Endodermal cell (in vitro differentiated cells): Measurements from ENCODE around the gene KCNK3. TPM values are rescaled to one million over a fixed set of nuclear protein-coding genes. Genes with fewer than 3 reads are reported as not detected.
A peak's percentile ranks its signal among the peaks of the same experiment; 100 is the strongest.

Experiments used
- DNase-seq: peaks from one replicate; pipeline ENCODE4 v3.0.0-alpha.2; 2017
- H3K27ac ChIP-seq: 2 replicates; pipeline ENCODE4 v1.5.1; 2013; ENCODE audit warnings: mild to moderate bottlenecking, low read depth, low read length, moderate library complexity
- H3K27me3 ChIP-seq: 2 replicates; pipeline ENCODE4 v1.6.1; 2013; ENCODE audit warnings: mild to moderate bottlenecking, low read length, moderate library complexity; ENCODE audit not compliant: insufficient read depth, control insufficient read depth, poor library complexity, severe bottlenecking
- H3K36me3 ChIP-seq: 2 replicates; pipeline ENCODE4 v1.7.0; 2013; ENCODE audit warnings: mild to moderate bottlenecking, low read length, moderate library complexity; ENCODE audit not compliant: control insufficient read depth, insufficient read depth
- H3K4me1 ChIP-seq: one replicate; pipeline ENCODE4 v1.7.0; 2013; ENCODE audit warnings: low read length; ENCODE audit not compliant: control insufficient read depth, insufficient read depth
- H3K4me3 ChIP-seq: 2 replicates; pipeline ENCODE4 v1.5.1; 2013; ENCODE audit warnings: mild to moderate bottlenecking, low read length, moderate library complexity
- H3K9ac ChIP-seq: 2 replicates; pipeline ENCODE4 v1.6.1; 2013; ENCODE audit warnings: mild to moderate bottlenecking, low read length, moderate library complexity; ENCODE audit not compliant: poor library complexity, severe bottlenecking; ENCODE audit errors: extremely low read depth
- H3K9me3 ChIP-seq: 2 replicates; pipeline ENCODE4 v1.6.1; 2013; ENCODE audit warnings: mild to moderate bottlenecking, low read length, moderate library complexity; ENCODE audit not compliant: control insufficient read depth
- H3K27ac Mint-ChIP-seq: 2 replicates; pipeline ENCODE4 v1.8.0; 2020; ENCODE audit warnings: mixed read lengths
- H3K27me3 Mint-ChIP-seq: 2 replicates; pipeline ENCODE4 v1.8.0; 2021; ENCODE audit warnings: mild to moderate bottlenecking, mixed read lengths; ENCODE audit not compliant: insufficient read depth
- H3K36me3 Mint-ChIP-seq: 2 replicates; pipeline ENCODE4 v1.8.0; 2020; ENCODE audit warnings: low read depth, mixed read lengths
- H3K4me1 Mint-ChIP-seq: 2 replicates; pipeline ENCODE4 v1.8.0; 2020; ENCODE audit warnings: mixed read lengths
- H3K4me3 Mint-ChIP-seq: 2 replicates; pipeline ENCODE4 v1.8.0; 2020; ENCODE audit warnings: mild to moderate bottlenecking, moderate library complexity, mixed read lengths
- H3K9me3 Mint-ChIP-seq: 2 replicates; pipeline ENCODE4 v1.8.0; 2020; ENCODE audit warnings: mild to moderate bottlenecking, mixed read lengths
- CTCF ChIP-seq: fragments of 200-600 bp; sonication (generic); conservative IDR thresholded peaks from 2 replicates; pipeline ENCODE4 v1.5.0; 2021; ENCODE audit warnings: antibody characterized with exemption, mild to moderate bottlenecking
- WGBS, 2 experiments: methylation state at CpG; one replicate each; pipeline versions ENCODE4 v1.1.5 to v1.1.7; 2013; ENCODE audit warnings: missing lambda C conversion rate in 2 of 2, mixed read lengths in 1 of 2; ENCODE audit not compliant: insufficient coverage in 1 of 2, insufficient read length in 1 of 2; 5-methylcytosine and 5-hydroxymethylcytosine counted together
- total RNA-seq, 2 donors: library from RNA; stranded (reverse); fragmentation: NEBNext Ultra II Directional in 1 of 2; extraction: Animal tissue kit (Norgen Biotek cat#: 25700) in 1 of 2; gene quantifications; 2 replicates in 1 of 2; 3 replicates in 1 of 2; pipeline ENCODE4 v1.2.1, GENCODE V29; 2021

The KCNK3 gene
- total RNA-seq, 2 donors from 2014 or later: not detected

- peaks cover 3% of the 10 kb centered on the region for H3K36me3 Mint-ChIP-seq
- Histone ChIP-seq H3K27ac (no peak overlapping the region), H3K4me3 (no peak overlapping the region), H3K9me3 (peaks cover 8% of the 10 kb centered on the region), H3K9ac (no peak overlapping the region), H3K36me3 (no peaks in the 10 kb centered on the region), H3K27me3 (no peaks in the 10 kb centered on the region), H3K4me1 (peaks cover 18% of the 10 kb centered on the region)
- TF ChIP-seq CTCF: no peak
- DNase-seq: no peak
- H3K4me1 Mint-ChIP-seq: peaks cover 48% of the 10 kb centered on the region
- H3K9me3 Mint-ChIP-seq: peaks cover 3% of the 10 kb centered on the region
- no peak overlapping the region for H3K4me3 Mint-ChIP-seq
- H3K27ac Mint-ChIP-seq: peak overlapping the region; percentile 74
- WGBS, 2 experiments: 72 to 85% methylated on average over 3 to 5 of the region's 5 CpGs
- H3K27me3 Mint-ChIP-seq: peaks cover 2% of the 10 kb centered on the region
Observed at GRCh38 chr2:26756337-26756736, 63.8 kb downstream of the KCNK3 start.

- Histone ChIP-seq H3K27me3 (no peaks in the 10 kb centered on the region), H3K4me1 (peaks cover 20% of the 10 kb centered on the region), H3K27ac (peak overlapping the region; percentile 88), H3K36me3 (no peaks in the 10 kb centered on the region), H3K9ac (peak overlapping the region; percentile 88), H3K4me3 (no peak overlapping the region), H3K9me3 (no peaks in the 10 kb centered on the region)
- peaks cover 43% of the 10 kb centered on the region for H3K4me1 Mint-ChIP-seq
- peak; percentile 88 for DNase-seq
- H3K36me3 Mint-ChIP-seq: no peaks in the 10 kb centered on the region
- H3K9me3 Mint-ChIP-seq: no peaks in the 10 kb centered on the region
- 64 to 65% methylated on average over 6 of the region's 6 CpGs for WGBS, 2 experiments
- TF ChIP-seq CTCF: no peak
- peak overlapping the region; percentile 97 for H3K27ac Mint-ChIP-seq
- no peaks in the 10 kb centered on the region for H3K27me3 Mint-ChIP-seq
- no peak overlapping the region for H3K4me3 Mint-ChIP-seq
Observed at GRCh38 chr2:26757873-26758789, 65.6 kb downstream of the KCNK3 start.

GRCh38 chr2:26758790-26759321, 66.3 kb downstream of the KCNK3 start:
- WGBS, 2 experiments: 84 to 95% methylated on average over 7 of the region's 7 CpGs
- no peaks in the 10 kb centered on the region for H3K27me3 Mint-ChIP-seq
- TF ChIP-seq CTCF: no peak
- no peaks in the 10 kb centered on the region for H3K9me3 ChIP-seq
- no peaks in the 10 kb centered on the region for H3K36me3 ChIP-seq
- H3K4me3 ChIP-seq: no peak overlapping the region
- peaks cover 27% of the 10 kb centered on the region for H3K4me1 ChIP-seq
- DNase-seq: no peak
- peak overlapping the region; percentile 88 for H3K9ac ChIP-seq
- peaks cover 43% of the 10 kb centered on the region for H3K4me1 Mint-ChIP-seq
- peak overlapping the region; percentile 88 for H3K27ac ChIP-seq
- no peak overlapping the region for H3K4me3 Mint-ChIP-seq
- peak overlapping the region; percentile 97 for H3K27ac Mint-ChIP-seq
- no peaks in the 10 kb centered on the region for H3K36me3 Mint-ChIP-seq
- H3K9me3 Mint-ChIP-seq: no peaks in the 10 kb centered on the region
- no peaks in the 10 kb centered on the region for H3K27me3 ChIP-seq
